HepG2 (cell line): ENCODE measurements around the gene PSMC5. TPM values are rescaled to one million over a fixed set of nuclear protein-coding genes. Genes with fewer than 3 reads are reported as not detected.

Experiments used
- ATAC-seq: fragments of 200-7000 bp; cut with Tn5 transposase; 3 replicates; pipeline ENCODE4 v1.9.1; 2020; ENCODE audit warnings: mild to moderate bottlenecking, moderate library complexity
- BruUV-seq: library from RNA; stranded (reverse); fragments of 400-500 nt; replicated peaks from 2 replicates; lab custom pipeline; 2021; lab: Mats Ljungman, UMichigan
- CTCF ChIA-PET: fragments of 300-600 bp; formaldehyde crosslinking; extraction: SDS; loops from one replicate; lab custom pipeline; 2021; ENCODE audit warnings: low total read pairs, inconsistent platforms, low intra/inter-chr PET ratio; lab: Yijun Ruan, JAX
- POLR2A ChIA-PET: fragments of 350-600 bp; sonication (Branson Sonifier 250); formaldehyde crosslinking; loops from one replicate; lab custom pipeline; 2020; ENCODE audit warnings: antibody characterized with exemption, inconsistent platforms; lab: Yijun Ruan, JAX
- DNase-seq: peaks from one replicate; pipeline ENCODE4 v3.0.0-alpha.2; 2015; ENCODE audit warnings: low spot score
- FAIRE-seq: peaks from 3 replicates; lab custom pipeline; 2011; peaks lifted over from hg19 to GRCh38; lab: Jason Lieb, UNC
- H2AFZ ChIP-seq: one replicate; pipeline ENCODE4 v1.6.1; 2011; ENCODE audit warnings: low read length, inconsistent platforms
- H3K27ac ChIP-seq: fragments of 300-600 bp; 3 replicates; pipeline ENCODE4 v1.8.0; 2011; ENCODE audit warnings: mixed run types, mild to moderate bottlenecking, mixed read lengths, low read length, inconsistent platforms; ENCODE audit not compliant: insufficient read depth; ENCODE audit errors: extremely low read length
- H3K27me3 ChIP-seq, 2 experiments: fragments of 200-600 bp in 1 of 2; 2 replicates in 1 of 2; 3 replicates in 1 of 2; pipeline versions ENCODE4 v1.6.0 to v1.8.0; 2011; ENCODE audit warnings: low read length in 2 of 2, mild to moderate bottlenecking in 2 of 2, moderate library complexity in 2 of 2, inconsistent platforms in 1 of 2; ENCODE audit not compliant: insufficient read depth in 2 of 2, control insufficient read depth in 1 of 2
- H3K36me3 ChIP-seq, 2 experiments: fragments of 200-600 bp in 1 of 2; replicated peaks in 1 of 2; 2 replicates in 1 of 2; 3 replicates in 1 of 2; pipeline versions ENCODE4 v1.5.1 to v1.8.0; 2011; ENCODE audit warnings: low read length in 2 of 2, inconsistent platforms in 1 of 2; ENCODE audit not compliant: insufficient read depth in 2 of 2, control insufficient read depth in 1 of 2
- H3K4me1 ChIP-seq: 2 replicates; pipeline ENCODE4 v1.5.1; 2012; ENCODE audit warnings: low read length, inconsistent platforms; ENCODE audit not compliant: insufficient read depth
- H3K4me2 ChIP-seq: 2 replicates; pipeline ENCODE4 v1.6.0; 2011; ENCODE audit warnings: low read depth, low read length, inconsistent platforms
- H3K4me3 ChIP-seq, 3 experiments: fragments of 200-600 bp in 1 of 3; sonication (generic), shearing (Covaris generic) in 1 of 3; replicated peaks in 1 of 3; 2 replicates each; pipeline ENCODE4 v1.5.1; 2011 to 2016; ENCODE audit warnings: low read length in 3 of 3, inconsistent platforms in 2 of 3, low read depth in 2 of 3, mild to moderate bottlenecking in 2 of 3, control low read depth in 1 of 3, mixed read lengths in 1 of 3; ENCODE audit not compliant: insufficient read depth in 1 of 3
- H3K79me2 ChIP-seq: one replicate; pipeline ENCODE4 v1.6.1; 2011; ENCODE audit warnings: low read length, inconsistent platforms; ENCODE audit not compliant: insufficient read depth
- H3K9ac ChIP-seq: 2 replicates; pipeline ENCODE4 v1.6.0; 2011; ENCODE audit warnings: mild to moderate bottlenecking, low read depth, low read length, inconsistent platforms; ENCODE audit not compliant: insufficient read depth
- H3K9me3 ChIP-seq: 2 replicates; pipeline ENCODE4 v1.5.1; 2012; ENCODE audit warnings: mild to moderate bottlenecking, low read length
- H4K20me1 ChIP-seq: 2 replicates; pipeline ENCODE4 v1.6.0; 2011; ENCODE audit warnings: inconsistent platforms, mild to moderate bottlenecking, low read length, moderate library complexity; ENCODE audit not compliant: insufficient read depth
- ATF5 ChIP-seq: sonication (generic); formaldehyde crosslinking; IDR thresholded peaks from 2 replicates; pipeline ENCODE4 v1.4.0; 2020; ENCODE audit warnings: mild to moderate bottlenecking, low read depth, missing genetic modification reagents
- GMEB1 ChIP-seq: sonication (generic); formaldehyde crosslinking; IDR thresholded peaks from 2 replicates; pipeline ENCODE4 v1.5.1; 2020; ENCODE audit warnings: missing genetic modification reagents, mild to moderate bottlenecking, borderline replicate concordance
- POLR2A ChIP-seq, 2 experiments: IDR thresholded peaks; 2 replicates each; pipeline ENCODE4 v1.6.1; 2011; ENCODE audit warnings: low read depth in 2 of 2, low read length in 2 of 2, mild to moderate bottlenecking in 1 of 2, moderate library complexity in 1 of 2; ENCODE audit not compliant: insufficient read depth in 1 of 2
- PRDM15 ChIP-seq: sonication (generic); formaldehyde crosslinking; IDR thresholded peaks from 2 replicates; pipeline ENCODE4 v1.4.0; 2020; ENCODE audit warnings: missing genetic modification reagents
- SKIL ChIP-seq: sonication (generic); formaldehyde crosslinking; IDR thresholded peaks from 2 replicates; pipeline ENCODE4 v1.8.0; 2022; ENCODE audit warnings: missing genetic modification reagents, mild to moderate bottlenecking, moderate library complexity, borderline replicate concordance
- SP4 ChIP-seq: sonication (generic); formaldehyde crosslinking; IDR thresholded peaks from 2 replicates; pipeline ENCODE4 v1.8.1; 2023; ENCODE audit warnings: mild to moderate bottlenecking, missing genetic modification reagents
- ZFP82 ChIP-seq: sonication (generic); formaldehyde crosslinking; IDR thresholded peaks from 2 replicates; pipeline ENCODE4 v1.5.1; 2020; ENCODE audit warnings: mild to moderate bottlenecking, missing genetic modification reagents, borderline replicate concordance
- ZNF543 ChIP-seq: sonication (generic); formaldehyde crosslinking; IDR thresholded peaks from 2 replicates; pipeline ENCODE4 v1.4.0; 2020; ENCODE audit warnings: mild to moderate bottlenecking, missing genetic modification reagents
- ZNF644 ChIP-seq: IDR thresholded peaks from 2 replicates; pipeline ENCODE4 v1.6.1; 2016; ENCODE audit warnings: low read depth
- WGBS: methylation state at CpG from one replicate; pipeline ENCODE4 v1.1.6; 2017; ENCODE audit warnings: low lambda C conversion rate; 5-methylcytosine and 5-hydroxymethylcytosine counted together
- in situ Hi-C: cut with HindIII; loops from 2 replicates; pipeline ENCODE4 v1.10.0; 2017; ENCODE audit warnings: low pct_unique_long_range_greater_than_20kb; ENCODE audit not compliant: extremely low pct_ligation_motif_present
- intact Hi-C: fragments of 100-400 bp; cut with micrococcal nuclease; formaldehyde crosslinking; loops from one replicate; pipeline ENCODE4 v1.10.0; 2022; ENCODE audit not compliant: unreplicated experiment
- polyA plus RNA-seq, 8 experiments: library from polyadenylated mRNA; depleted of rRNA in 3 of 8; stranded (reverse) in 7 of 8; unstranded in 1 of 8; fragments of >200 nt; fragmentation: Illumina TruSeq in 4 of 8; extraction: Trizol in 4 of 8; gene quantifications; 2 replicates each; pipeline versions ENCODE4 v1.2.1 to v1.2.3, GENCODE V29; 2011 to 2016; ENCODE audit warnings: low read depth in 4 of 8, missing spikeins in 1 of 8, mixed read lengths in 1 of 8; ENCODE audit not compliant: insufficient read depth in 1 of 8
- total RNA-seq, 5 experiments: library from RNA; depleted of rRNA; stranded (reverse); fragments of >200 nt; fragmentation: Illumina TruSeq; extraction: Trizol; gene quantifications; 2 replicates each; pipeline ENCODE4 v1.2.3, GENCODE V29; 2016; ENCODE audit warnings: low read depth in 1 of 5
- TF ChIP-seq, protein P1 (sequence below): sonication (generic); formaldehyde crosslinking; IDR thresholded peaks from 2 replicates; pipeline ENCODE4 v1.4.0; 2020; ENCODE audit warnings: missing genetic modification reagents

PSMC5 gene
- total and polyA plus RNA-seq, 2 of the 13 experiments (the other 11 are each of a cell fraction or from before 2014, with no cell fraction given), result 35.3 to 128 TPM

DNA sequence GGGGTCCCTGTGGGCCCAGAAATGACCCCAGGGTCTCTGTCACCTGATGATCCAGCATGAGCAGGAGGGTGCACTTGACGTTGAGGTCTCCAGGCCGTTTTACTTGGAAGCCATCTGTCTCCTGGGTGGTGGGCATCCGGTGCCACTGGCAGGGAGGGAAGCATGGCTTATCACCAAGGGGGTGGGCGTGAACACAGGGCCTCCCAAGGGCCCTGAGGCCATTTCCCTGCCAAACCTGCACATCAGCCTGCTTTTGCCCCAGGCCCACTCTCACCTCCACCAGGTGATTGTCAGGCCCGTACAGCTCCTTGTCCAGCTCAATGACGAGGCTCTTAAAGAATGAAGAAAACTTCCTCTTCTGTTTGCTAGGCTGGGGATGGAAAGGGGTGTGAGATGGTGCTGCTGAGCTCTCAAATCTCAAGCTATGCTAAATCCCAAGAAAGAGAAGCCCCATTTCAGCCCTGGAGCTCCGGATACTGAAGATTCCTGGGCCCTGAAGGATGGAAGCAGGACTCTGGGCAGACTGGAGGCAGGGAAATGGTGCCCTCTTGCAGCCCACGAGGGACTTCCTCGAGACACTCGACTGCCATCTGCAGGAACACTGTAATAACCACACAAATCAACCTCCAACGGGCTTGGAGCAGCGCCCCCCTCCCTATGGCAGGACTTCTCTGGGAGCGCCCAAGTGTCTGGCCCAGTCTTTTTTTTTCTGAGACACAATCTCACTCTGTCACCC lies 7.4 kb downstream of the PSMC5 start (continued):
- TF ChIP-seq PRDM15, result peak; percentile 60; the same call in 1 of the 2 replicates

- H3K9me3 ChIP-seq, result no peaks in the 10 kb centered on the region
- peaks cover 9% of the 10 kb centered on the region; the same call in 1 of the 2 replicates for H4K20me1 ChIP-seq
- intact Hi-C loops (no loop called here), in situ Hi-C loops (no loop called here)
- H3K36me3 ChIP-seq, result peaks cover 51 to 75% of the 10 kb centered on the region in 2 experiments
- ChIA-PET POLR2A (no interaction called here), CTCF (interaction anchor here (1.2 kb wide), 1 partner anchor 22 kb away, joined by 3 read pairs; no protein-coding TSS in a partner anchor)
- H3K4me1 ChIP-seq, result peaks cover 18% of the 10 kb centered on the region
- no peak overlapping the region for H3K4me3 ChIP-seq
- FAIRE-seq (no peak), ATAC-seq (no peak), DNase-seq (no peak)
- H3K4me2 ChIP-seq, result no peak overlapping the region
- no peak overlapping the region for H2AFZ ChIP-seq
- peaks cover 28% of the 10 kb centered on the region for H3K79me2 ChIP-seq
- no peak overlapping the region for H3K9ac ChIP-seq
- no peak overlapping the region for H3K27ac ChIP-seq
- H3K27me3 ChIP-seq, result no peaks in the 10 kb centered on the region
- BruUV-seq, result no TSS peak
- 89% methylated on average over 9 of the region's 9 CpGs for WGBS
- TF ChIP-seq SKIL (CRISPR knock-in tag) (no peak), GMEB1 (CRISPR knock-in tag) (0 out of 2 replicates have a peak, but pooled peaks have one; percentile 4), ZNF543 (CRISPR knock-in tag) (no peak), ZNF644 (no peak), SP4 (CRISPR knock-in tag) (0 out of 2 replicates have a peak, but pooled peaks have one; percentile 20), ZFP82 (CRISPR knock-in tag) (no peak), ATF5 (CRISPR knock-in tag) (no peak), POLR2A (IDR thresholded peaks at IDR 0.05; ENCODE audit: insufficient read depth in 1 of 2, low read depth in 2 of 2, low read length in 2 of 2) (peak in 1 of 2 experiments; percentile 19; a peak in 2 of 4 replicates)
- TF ChIP-seq, protein P1, sequence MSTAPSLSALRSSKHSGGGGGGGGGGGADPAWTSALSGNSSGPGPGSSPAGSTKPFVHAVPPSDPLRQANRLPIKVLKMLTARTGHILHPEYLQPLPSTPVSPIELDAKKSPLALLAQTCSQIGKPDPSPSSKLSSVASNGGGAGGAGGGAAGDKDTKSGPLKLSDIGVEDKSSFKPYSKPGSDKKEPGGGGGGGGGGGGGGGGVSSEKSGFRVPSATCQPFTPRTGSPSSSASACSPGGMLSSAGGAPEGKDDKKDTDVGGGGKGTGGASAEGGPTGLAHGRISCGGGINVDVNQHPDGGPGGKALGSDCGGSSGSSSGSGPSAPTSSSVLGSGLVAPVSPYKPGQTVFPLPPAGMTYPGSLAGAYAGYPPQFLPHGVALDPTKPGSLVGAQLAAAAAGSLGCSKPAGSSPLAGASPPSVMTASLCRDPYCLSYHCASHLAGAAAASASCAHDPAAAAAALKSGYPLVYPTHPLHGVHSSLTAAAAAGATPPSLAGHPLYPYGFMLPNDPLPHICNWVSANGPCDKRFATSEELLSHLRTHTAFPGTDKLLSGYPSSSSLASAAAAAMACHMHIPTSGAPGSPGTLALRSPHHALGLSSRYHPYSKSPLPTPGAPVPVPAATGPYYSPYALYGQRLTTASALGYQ (CRISPR knock-in tag), result no peak
Observed at GRCh38 chr17:63835167-63835720, 8.0 kb downstream of the PSMC5 start.
